ENCODE data around the gene CHST15. TPM values are rescaled to one million over a fixed set of nuclear protein-coding genes. Genes with fewer than 3 reads are reported as not detected.
"Not testable (repeated sequence)": the region's sequence is repeated elsewhere in the genome, so short reads cannot be mapped to it uniquely, and the experiment has no call there.

CHST15 gene
- total and polyA plus RNA-seq, 2 experiments from 2014 or later, result 0.92 to 1.9 TPM

GRCh38 chr10:124037784-124038183 is 55.6 kb downstream of the CHST15 start:
- no peak for DNase-seq (ENCODE audit: low read depth in 1 of 2, low spot score in 1 of 2)
- Histone ChIP-seq H3K27ac (no peak overlapping the region), H3K4me3 (no peak overlapping the region), H3K27me3 (no peaks in the 10 kb centered on the region), H3K36me3 (no peaks in the 10 kb centered on the region), H3K9me3 (ENCODE audit: low read depth) (no peaks in the 10 kb centered on the region), H3K4me1 (ENCODE audit: low read depth) (no peaks in the 10 kb centered on the region)
- no peak for TF ChIP-seq CTCF (IDR thresholded peaks at IDR 0.05; ENCODE audit: low read depth, low read length)

DNA sequence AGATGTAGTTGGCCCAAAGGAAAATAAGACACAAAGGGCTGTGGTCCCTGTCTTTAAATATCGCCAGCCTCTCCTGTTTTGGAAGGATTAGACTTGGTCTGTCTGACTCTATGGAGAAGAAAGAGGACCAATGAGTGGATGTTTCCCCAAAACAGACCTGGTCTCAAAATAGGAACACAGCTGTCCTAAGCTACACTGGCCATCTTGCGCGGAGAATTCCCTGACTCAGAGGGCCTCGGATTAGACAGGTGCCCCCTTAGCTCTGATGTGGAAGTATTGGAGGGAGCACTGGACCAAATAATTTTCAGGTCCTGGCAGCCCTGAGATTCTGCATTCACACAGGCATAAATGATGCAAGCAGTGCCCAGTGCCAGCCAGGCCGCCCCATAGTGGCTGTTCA is 56.1 kb downstream of the CHST15 start:
- no peak for DNase-seq (ENCODE audit: low read depth in 1 of 2, low spot score in 1 of 2)
- no peaks in the 10 kb centered on the region for H3K27me3 ChIP-seq
- H3K36me3 ChIP-seq, result no peaks in the 10 kb centered on the region
- no peaks in the 10 kb centered on the region for H3K9me3 ChIP-seq (ENCODE audit: low read depth)
- no peaks in the 10 kb centered on the region for H3K4me1 ChIP-seq (ENCODE audit: low read depth)
- no peak for TF ChIP-seq CTCF (IDR thresholded peaks at IDR 0.05; ENCODE audit: low read depth, low read length)
- H3K4me3 ChIP-seq, result no peak overlapping the region
- no peak overlapping the region for H3K27ac ChIP-seq

- no peak overlapping the region for H3K27ac ChIP-seq
These were observed 56.7 kb downstream of the CHST15 start for GRCh38 chr10:124036746-124037145.

GRCh38 chr10:124035928-124036558 is 57.4 kb downstream of the CHST15 start:
- no peaks in the 10 kb centered on the region for H3K27me3 ChIP-seq
- no peak overlapping the region for H3K27ac ChIP-seq
- no peak for TF ChIP-seq CTCF (IDR thresholded peaks at IDR 0.05; ENCODE audit: low read depth, low read length)
- DNase-seq (ENCODE audit: low read depth in 1 of 2, low spot score in 1 of 2), result no peak
- H3K4me1 ChIP-seq (ENCODE audit: low read depth), result no peaks in the 10 kb centered on the region
- H3K4me3 ChIP-seq, result no peak overlapping the region
- H3K9me3 ChIP-seq (ENCODE audit: low read depth), result no peaks in the 10 kb centered on the region
- no peaks in the 10 kb centered on the region for H3K36me3 ChIP-seq

More at GRCh38 chr10:124036746-124037145, 56.7 kb downstream of the CHST15 start:
- Histone ChIP-seq H3K36me3 (no peaks in the 10 kb centered on the region), H3K27me3 (no peaks in the 10 kb centered on the region), H3K9me3 (ENCODE audit: low read depth) (no peaks in the 10 kb centered on the region), H3K4me1 (ENCODE audit: low read depth) (no peaks in the 10 kb centered on the region), H3K4me3 (no peak overlapping the region)
- TF ChIP-seq CTCF (IDR thresholded peaks at IDR 0.05; ENCODE audit: low read depth, low read length), result no peak
- no peak for DNase-seq (ENCODE audit: low read depth in 1 of 2, low spot score in 1 of 2)

- DNase-seq (ENCODE audit: low read depth in 1 of 2, low spot score in 1 of 2), result no peak
- no peaks in the 10 kb centered on the region for H3K9me3 ChIP-seq (ENCODE audit: low read depth)
- no peak overlapping the region for H3K27ac ChIP-seq
- no peak for TF ChIP-seq CTCF (IDR thresholded peaks at IDR 0.05; ENCODE audit: low read depth, low read length)
- H3K4me1 ChIP-seq (ENCODE audit: low read depth), result no peaks in the 10 kb centered on the region
- H3K4me3 ChIP-seq, result no peak overlapping the region
- no peaks in the 10 kb centered on the region for H3K36me3 ChIP-seq
- H3K27me3 ChIP-seq, result no peaks in the 10 kb centered on the region
These were observed 58.0 kb downstream of the CHST15 start for GRCh38 chr10:124035306-124035927.

DNA sequence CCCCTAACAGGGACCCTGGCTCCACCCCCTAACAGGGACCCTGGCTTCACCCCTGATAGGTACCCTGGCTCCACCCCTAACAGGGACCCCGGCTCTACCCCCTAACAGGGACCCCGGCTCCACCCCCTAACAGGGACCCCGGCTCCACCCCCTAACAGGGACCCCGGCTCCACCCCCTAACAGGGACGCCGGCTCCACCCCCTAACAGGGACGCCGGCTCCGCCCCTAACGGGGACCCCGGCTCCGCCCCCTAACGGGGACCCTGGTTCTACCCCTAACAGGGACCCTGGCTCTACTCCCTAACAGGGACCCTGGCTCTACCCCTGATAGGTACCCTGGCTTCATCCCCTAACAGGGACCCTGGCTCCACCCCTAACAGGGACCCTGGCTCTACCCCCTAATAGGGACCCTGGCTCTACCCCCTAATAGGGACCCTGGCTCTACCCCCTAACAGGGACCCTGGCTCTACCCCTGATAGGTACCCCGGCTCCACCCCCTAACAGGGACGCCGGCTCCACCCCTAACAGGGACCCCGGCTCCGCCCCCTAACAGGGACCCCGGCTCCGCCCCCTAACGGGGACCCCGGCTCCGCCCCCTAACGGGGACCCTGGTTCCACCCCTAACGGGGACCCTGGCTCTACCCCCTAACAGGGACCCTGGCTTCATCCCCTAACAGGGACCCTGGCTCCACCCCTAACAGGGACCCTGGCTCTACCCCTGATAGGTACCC is 58.7 kb downstream of the CHST15 start:
- H3K36me3 ChIP-seq; H3K4me3 ChIP-seq; H3K9me3 ChIP-seq (ENCODE audit: low read depth); DNase-seq (ENCODE audit: low read depth in 1 of 2, low spot score in 1 of 2); H3K27ac ChIP-seq; H3K27me3 ChIP-seq; H3K4me1 ChIP-seq (ENCODE audit: low read depth): not testable (repeated sequence)
